Panc1 (cell line): ENCODE data around the gene MOB2.

Source experiments
- CTCF ChIP-seq: fragments of 450-650 bp; IDR thresholded peaks from 2 replicates; pipeline ENCODE4 v1.5.1; 2017; ENCODE audit warnings: mild to moderate bottlenecking
- POLR2AphosphoS5 ChIP-seq: IDR thresholded peaks from 2 replicates; pipeline ENCODE4 v1.6.1; 2012; ENCODE audit warnings: mild to moderate bottlenecking, low read depth, low read length, moderate library complexity

DNA sequence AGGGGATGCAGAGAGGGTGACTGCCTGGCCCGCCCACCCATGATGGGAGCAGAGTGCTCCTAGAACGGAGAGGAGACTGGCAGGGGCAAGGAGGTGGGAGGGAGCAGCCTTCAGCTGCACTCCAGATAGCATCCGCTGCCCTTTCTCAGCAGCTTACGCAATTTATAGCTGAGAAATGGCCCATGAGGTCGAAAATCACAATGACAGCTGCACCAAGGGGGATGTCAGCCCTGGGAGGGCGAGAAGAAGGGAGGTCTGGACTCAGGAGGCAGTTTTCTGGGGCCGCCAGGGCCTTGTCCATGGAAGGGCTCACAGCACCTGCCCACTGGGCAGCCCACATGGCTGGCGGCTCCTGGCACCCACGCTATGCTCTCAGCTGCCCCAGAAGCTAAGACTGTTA lies 17.6 kb upstream of the MOB2 start:
- TF ChIP-seq CTCF (no peak), POLR2AphosphoS5 (no peak)
